HG03439 (cell line): ENCODE results near the gene NEB.
A peak's percentile ranks its signal among the peaks of the same experiment; 100 is the strongest.
"Not testable (repeated sequence)": the region's sequence is repeated elsewhere in the genome, so short reads cannot be mapped to it uniquely, and the experiment has no call there.

ENCODE experiments used
- ATAC-seq: cut with Tn5 transposase; IDR thresholded peaks from one replicate; pipeline ENCODE4 v1.9.1; 2021; ENCODE audit warnings: mild to moderate bottlenecking, moderate library complexity; ENCODE audit not compliant: unreplicated experiment

The NEB gene

GRCh38 chr2:151708788-151709187 lies 25.5 kb downstream of the NEB start:
- no peak for ATAC-seq

GRCh38 chr2:151707857-151708256 lies 26.4 kb downstream of the NEB start:
- no peak for ATAC-seq

GRCh38 chr2:151704480-151704961 lies 29.8 kb downstream of the NEB start:
- not testable (repeated sequence) for ATAC-seq

- not testable (repeated sequence) for ATAC-seq
Measured at GRCh38 chr2:151698134-151698533, 36.1 kb downstream of the NEB start.

- no peak for ATAC-seq
Measured at GRCh38 chr2:151695778-151696177, 38.5 kb downstream of the NEB start.

GRCh38 chr2:151691631-151692030 lies 42.6 kb downstream of the NEB start:
- no peak for ATAC-seq

GRCh38 chr2:151688719-151689118 lies 45.6 kb downstream of the NEB start:
- no peak for ATAC-seq

- no peak for ATAC-seq
Measured at GRCh38 chr2:151682459-151683003, 51.7 kb downstream of the NEB start.

GRCh38 chr2:151681051-151681450 lies 53.2 kb downstream of the NEB start:
- no peak for ATAC-seq

GRCh38 chr2:151679994-151680393 lies 54.3 kb downstream of the NEB start:
- no peak for ATAC-seq

- no peak for ATAC-seq
Measured at GRCh38 chr2:151678849-151679248, 55.4 kb downstream of the NEB start.

- ATAC-seq, result no peak
Measured at GRCh38 chr2:151673016-151673415, 61.3 kb downstream of the NEB start.

- ATAC-seq, result no peak
Measured at GRCh38 chr2:151672277-151672676, 62.0 kb downstream of the NEB start.

- ATAC-seq, result no peak
Measured at GRCh38 chr2:151670846-151671597, 63.3 kb downstream of the NEB start.

- ATAC-seq, result peak; percentile 58
Measured at GRCh38 chr2:151670346-151670745, 63.9 kb downstream of the NEB start.

- no peak for ATAC-seq
Measured at GRCh38 chr2:151669585-151670081, 64.6 kb downstream of the NEB start.

- ATAC-seq, result no peak
Measured at GRCh38 chr2:151668737-151669136, 65.5 kb downstream of the NEB start.

- ATAC-seq, result no peak
Measured at GRCh38 chr2:151665959-151666358, 68.3 kb downstream of the NEB start.

- ATAC-seq, result no peak
Measured at GRCh38 chr2:151664520-151664919, 69.8 kb downstream of the NEB start.

- ATAC-seq, result no peak
Measured at GRCh38 chr2:151661625-151662024, 72.7 kb downstream of the NEB start.

- no peak for ATAC-seq
Measured at GRCh38 chr2:151658081-151658480, 76.2 kb downstream of the NEB start.

GRCh38 chr2:151657667-151658076 lies 76.6 kb downstream of the NEB start:
- ATAC-seq, result no peak
